ENCODE data around the gene TERB1. TPM values are rescaled to one million over a fixed set of nuclear protein-coding genes. Genes with fewer than 3 reads are reported as not detected.

The TERB1 gene
- total RNA-seq, 1 donor from 2014 or later = 0.34 TPM

- peaks cover 25% of the 10 kb centered on the region for H3K36me3 Mint-ChIP-seq (ENCODE audit: low read depth)
- H3K27me3 Mint-ChIP-seq (ENCODE audit: low read depth) = peaks cover 31% of the 10 kb centered on the region
- H3K4me1 Mint-ChIP-seq (ENCODE audit: low read depth) = peaks cover 27% of the 10 kb centered on the region
- peak overlapping the region; percentile 72 for H3K4me3 Mint-ChIP-seq (ENCODE audit: low read depth)
- no peak for DNase-seq (ENCODE audit: low spot score)
- intact Hi-C loops (cut with micrococcal nuclease) = loop anchor here (5.0 kb wide), 1 partner anchor 345 kb away; no protein-coding TSS in a partner anchor
- peak overlapping the region; percentile 77 for H3K27ac Mint-ChIP-seq
- H3K9me3 Mint-ChIP-seq = no peaks in the 10 kb centered on the region
Measured at GRCh38 chr16:66752379-66752778, 49.0 kb downstream of the TERB1 start.

DNA sequence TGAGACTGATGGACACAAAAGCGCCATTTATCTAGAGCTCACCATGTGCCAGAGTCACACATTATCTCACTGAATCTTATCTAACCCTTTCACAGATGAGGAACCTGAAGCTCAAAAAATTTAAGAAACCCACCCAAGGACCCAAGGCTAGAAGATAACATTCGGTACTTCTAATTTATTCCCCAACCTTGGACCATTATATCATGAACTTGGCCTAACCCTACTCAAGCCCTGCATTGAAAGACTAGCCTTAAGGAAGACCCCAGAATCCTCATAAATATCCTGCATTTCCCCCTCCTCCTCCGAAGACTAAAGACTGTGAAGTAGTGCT lies 49.4 kb downstream of the TERB1 start:
- Mint-ChIP-seq H3K9me3 (no peaks in the 10 kb centered on the region), H3K27ac (peak overlapping the region; percentile 77), H3K4me1 (ENCODE audit: low read depth) (peaks cover 30% of the 10 kb centered on the region), H3K27me3 (ENCODE audit: low read depth) (peaks cover 31% of the 10 kb centered on the region), H3K4me3 (ENCODE audit: low read depth) (peak overlapping the region; percentile 72), H3K36me3 (ENCODE audit: low read depth) (peaks cover 29% of the 10 kb centered on the region)
- intact Hi-C loops (cut with micrococcal nuclease) = loop anchor here (5.0 kb wide), 1 partner anchor 345 kb away; no protein-coding TSS in a partner anchor
- no peak for DNase-seq (ENCODE audit: low spot score)

GRCh38 chr16:66751303-66751991 lies 49.9 kb downstream of the TERB1 start, which contains the start of gene DYNC1LI2:
DYNC1LI2 (minus strand) TSS chr16:66751609; CDS start chr16:66751591, 18 bp downstream.
- peaks cover 35% of the 10 kb centered on the region for H3K4me1 Mint-ChIP-seq (ENCODE audit: low read depth)
- DNase-seq (ENCODE audit: low spot score) = peak; percentile 76
- H3K27me3 Mint-ChIP-seq (ENCODE audit: low read depth) = peaks cover 26% of the 10 kb centered on the region
- H3K4me3 Mint-ChIP-seq (ENCODE audit: low read depth) = peak within 1 kb of the TSS; percentile 85
- peaks cover 33% of the 10 kb centered on the region for H3K36me3 Mint-ChIP-seq (ENCODE audit: low read depth)
- H3K9me3 Mint-ChIP-seq = no peaks in the 10 kb centered on the region
- H3K27ac Mint-ChIP-seq = peak within 1 kb of the TSS; percentile 88
- intact Hi-C loops (cut with micrococcal nuclease) = loop anchor here (5.0 kb wide), 1 partner anchor 344 kb away; no protein-coding TSS in a partner anchor

GRCh38 chr16:66751053-66751302 lies 50.4 kb downstream of the TERB1 start:
- intact Hi-C loops (cut with micrococcal nuclease) = loop anchor here (5.0 kb wide), 1 partner anchor 344 kb away; no protein-coding TSS in a partner anchor
- no peaks in the 10 kb centered on the region for H3K9me3 Mint-ChIP-seq
- peaks cover 37% of the 10 kb centered on the region for H3K36me3 Mint-ChIP-seq (ENCODE audit: low read depth)
- peak overlapping the region; percentile 44 for H3K27ac Mint-ChIP-seq
- no peak for DNase-seq (ENCODE audit: low spot score)
- H3K4me1 Mint-ChIP-seq (ENCODE audit: low read depth) = peaks cover 39% of the 10 kb centered on the region
- peak overlapping the region; percentile 85 for H3K4me3 Mint-ChIP-seq (ENCODE audit: low read depth)
- peaks cover 22% of the 10 kb centered on the region for H3K27me3 Mint-ChIP-seq (ENCODE audit: low read depth)

DNA sequence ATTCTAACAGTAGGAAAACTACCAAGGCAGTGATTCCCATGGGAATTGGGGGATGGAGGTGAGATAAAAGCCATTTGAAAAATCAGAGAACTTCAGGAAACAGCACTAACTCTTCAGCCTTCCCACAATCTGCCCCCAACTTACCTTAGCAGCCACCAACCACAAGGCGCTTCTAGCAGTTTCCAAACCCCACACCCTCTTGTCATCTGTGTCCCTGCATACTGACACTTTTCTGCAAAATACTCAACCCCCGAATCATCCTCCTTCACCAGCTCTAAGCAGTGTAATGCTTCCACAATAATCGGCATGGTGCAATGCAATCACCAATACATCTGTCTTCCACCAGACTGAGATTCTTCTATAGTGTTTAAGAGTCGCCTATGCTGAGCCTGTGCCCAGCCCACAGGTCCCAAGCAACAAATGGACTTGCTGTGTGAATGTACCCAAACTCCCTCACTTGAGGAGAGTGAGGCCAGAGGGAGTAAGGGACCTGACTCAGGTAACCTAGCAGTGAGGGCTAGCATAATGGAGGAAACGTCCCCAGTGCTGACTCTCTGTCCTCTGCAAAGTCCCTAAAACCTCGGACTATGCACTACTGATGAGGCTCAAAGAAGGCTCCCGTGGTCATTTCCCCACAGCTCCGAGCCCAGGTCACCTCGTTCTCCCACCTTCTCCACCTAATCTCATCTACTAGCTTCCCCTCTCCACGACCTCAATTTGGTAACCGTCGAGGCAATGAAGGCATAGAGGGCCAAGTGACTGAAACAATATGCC lies 50.9 kb downstream of the TERB1 start:
- DNase-seq (ENCODE audit: low spot score) = no peak
- Mint-ChIP-seq H3K27ac (peak overlapping the region; percentile 44), H3K9me3 (no peaks in the 10 kb centered on the region), H3K27me3 (ENCODE audit: low read depth) (peaks cover 21% of the 10 kb centered on the region), H3K4me1 (ENCODE audit: low read depth) (peaks cover 39% of the 10 kb centered on the region), H3K4me3 (ENCODE audit: low read depth) (peak overlapping the region; percentile 85), H3K36me3 (ENCODE audit: low read depth) (peaks cover 38% of the 10 kb centered on the region)
- intact Hi-C loops (cut with micrococcal nuclease) = loop anchor here (5.0 kb wide), 1 partner anchor 343 kb away; no protein-coding TSS in a partner anchor

DNA sequence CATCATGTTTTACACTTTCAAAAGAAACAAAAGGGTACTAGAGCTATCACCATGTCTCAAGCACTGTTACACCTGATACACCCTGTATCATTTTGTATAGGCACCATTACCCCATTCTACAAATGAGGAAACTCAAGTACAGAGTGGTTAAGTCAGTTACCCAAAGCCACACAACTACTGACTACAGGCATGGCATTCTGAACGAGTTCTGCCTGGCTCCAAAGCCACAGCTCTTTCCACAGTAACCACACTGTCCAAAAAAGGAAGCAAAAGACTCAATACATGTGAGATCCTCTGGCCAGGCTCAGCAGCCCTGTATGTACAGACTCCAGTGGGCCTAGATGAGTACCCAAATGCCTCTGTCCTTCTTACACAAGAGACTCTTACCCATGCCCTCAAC lies 54.7 kb downstream of the TERB1 start:
- Mint-ChIP-seq H3K4me3 (ENCODE audit: low read depth) (peak overlapping the region; percentile 2), H3K27me3 (ENCODE audit: low read depth) (no peaks in the 10 kb centered on the region), H3K4me1 (ENCODE audit: low read depth) (peaks cover 36% of the 10 kb centered on the region), H3K9me3 (no peaks in the 10 kb centered on the region), H3K36me3 (ENCODE audit: low read depth) (peaks cover 58% of the 10 kb centered on the region), H3K27ac (peak overlapping the region; percentile 63)
- peak; percentile 39 for DNase-seq (ENCODE audit: low spot score)
- intact Hi-C loops (cut with micrococcal nuclease) = no loop called here

DNA sequence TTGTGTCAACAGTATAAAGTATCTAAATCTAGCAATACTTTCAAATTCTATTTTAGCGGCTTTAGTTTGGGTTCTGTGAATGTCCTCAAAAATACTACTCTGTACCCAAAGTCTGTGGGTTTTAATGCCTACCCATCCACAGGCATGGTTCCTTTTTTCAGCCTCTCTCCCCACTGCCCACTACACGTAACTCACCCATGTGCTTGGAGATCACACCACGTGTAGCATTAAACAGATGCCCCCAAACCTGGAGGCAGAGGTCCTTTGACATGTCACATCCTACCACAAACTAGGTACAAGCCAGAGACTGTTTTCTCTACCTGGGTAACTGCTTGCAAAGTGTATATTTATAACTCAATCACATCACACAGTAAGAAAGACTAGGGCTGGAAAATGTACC lies 55.3 kb downstream of the TERB1 start:
- Mint-ChIP-seq H3K4me3 (ENCODE audit: low read depth) (no peak overlapping the region), H3K27ac (peak overlapping the region; percentile 13), H3K4me1 (ENCODE audit: low read depth) (peaks cover 36% of the 10 kb centered on the region), H3K27me3 (ENCODE audit: low read depth) (no peaks in the 10 kb centered on the region), H3K36me3 (ENCODE audit: low read depth) (peaks cover 63% of the 10 kb centered on the region), H3K9me3 (no peaks in the 10 kb centered on the region)
- intact Hi-C loops (cut with micrococcal nuclease) = no loop called here
- no peak for DNase-seq (ENCODE audit: low spot score)

DNA sequence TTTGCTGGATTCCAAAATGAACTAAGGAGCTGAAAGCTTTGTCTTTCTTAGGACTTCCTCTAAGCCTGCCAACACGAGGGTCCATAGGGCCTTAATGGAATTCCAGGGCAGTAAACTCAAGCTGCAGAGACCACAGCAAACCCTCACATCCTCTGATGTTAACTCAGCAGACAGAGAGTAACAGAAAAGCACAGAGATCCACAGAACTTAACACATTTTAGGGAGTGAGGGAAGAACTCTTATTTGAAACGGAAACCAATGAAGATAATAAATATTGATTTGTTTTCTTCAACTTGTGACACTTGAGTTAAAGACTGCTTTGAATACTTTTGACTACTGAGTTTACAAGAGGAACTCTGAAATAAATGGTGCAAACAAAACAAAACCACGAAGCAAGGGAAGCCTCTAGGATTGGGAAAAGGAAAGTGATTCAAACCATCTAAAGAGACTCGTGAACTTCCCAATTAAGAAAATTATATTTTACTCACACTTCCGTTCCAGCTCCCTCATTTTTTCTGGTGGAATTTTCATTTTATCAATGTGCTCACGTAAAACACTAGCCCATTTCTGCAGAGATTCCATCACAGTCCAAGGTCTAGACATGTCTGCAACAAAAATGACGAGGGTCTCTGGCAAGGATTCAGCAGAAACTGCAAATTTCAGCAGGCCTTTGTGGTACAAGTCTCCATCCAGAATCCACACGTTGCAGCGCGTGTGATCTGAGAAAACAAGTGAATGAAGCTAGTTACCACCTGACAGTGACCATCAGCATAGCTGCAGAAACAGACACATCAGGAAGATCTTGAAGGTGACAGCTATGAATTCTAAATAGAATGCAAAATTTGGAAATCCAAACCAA lies 59.2 kb downstream of the TERB1 start:
- Mint-ChIP-seq H3K9me3 (no peaks in the 10 kb centered on the region), H3K4me1 (ENCODE audit: low read depth) (peaks cover 24% of the 10 kb centered on the region), H3K27me3 (ENCODE audit: low read depth) (no peaks in the 10 kb centered on the region), H3K27ac (no peak overlapping the region), H3K4me3 (ENCODE audit: low read depth) (no peak overlapping the region), H3K36me3 (ENCODE audit: low read depth) (peaks cover 64% of the 10 kb centered on the region)
- intact Hi-C loops (cut with micrococcal nuclease) = loop anchor here (5.0 kb wide), 1 partner anchor 125 kb away; no protein-coding TSS in a partner anchor
- DNase-seq (ENCODE audit: low spot score) = no peak

DNA sequence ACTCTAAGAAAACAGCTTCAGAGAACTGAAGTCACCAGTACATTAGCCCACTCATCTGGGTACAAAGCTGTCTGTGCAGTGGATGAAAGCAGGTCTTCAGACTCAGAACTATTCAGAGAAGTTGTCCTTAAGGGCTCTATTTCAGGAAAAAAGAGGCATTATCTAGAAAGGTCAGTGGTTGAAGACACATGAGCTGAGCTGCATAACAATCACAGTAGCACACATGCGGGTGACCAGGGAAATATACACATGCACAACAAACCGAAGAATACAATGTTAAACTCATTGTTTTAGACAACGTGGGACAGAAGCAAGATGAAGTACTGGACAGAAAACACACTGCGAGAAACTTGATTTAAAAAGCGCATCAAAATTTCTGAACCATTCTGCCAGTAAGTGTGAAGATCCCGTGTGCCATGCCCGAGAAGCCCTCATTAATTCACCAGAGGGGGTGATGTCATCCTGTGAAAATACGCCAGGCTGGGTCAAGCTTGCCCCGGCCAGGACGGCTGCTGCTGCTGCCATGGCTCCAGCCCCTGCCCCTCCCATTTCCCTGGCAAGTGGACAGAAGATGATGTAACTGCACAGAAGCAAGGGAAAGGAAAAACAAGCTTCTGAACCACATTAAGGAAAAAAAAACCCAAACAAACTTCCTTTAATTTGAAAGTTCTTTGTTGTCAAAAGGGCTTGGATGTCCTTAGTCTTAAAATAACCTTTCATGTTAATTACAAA lies 60.0 kb downstream of the TERB1 start:
- H3K9me3 Mint-ChIP-seq = no peaks in the 10 kb centered on the region

DNA sequence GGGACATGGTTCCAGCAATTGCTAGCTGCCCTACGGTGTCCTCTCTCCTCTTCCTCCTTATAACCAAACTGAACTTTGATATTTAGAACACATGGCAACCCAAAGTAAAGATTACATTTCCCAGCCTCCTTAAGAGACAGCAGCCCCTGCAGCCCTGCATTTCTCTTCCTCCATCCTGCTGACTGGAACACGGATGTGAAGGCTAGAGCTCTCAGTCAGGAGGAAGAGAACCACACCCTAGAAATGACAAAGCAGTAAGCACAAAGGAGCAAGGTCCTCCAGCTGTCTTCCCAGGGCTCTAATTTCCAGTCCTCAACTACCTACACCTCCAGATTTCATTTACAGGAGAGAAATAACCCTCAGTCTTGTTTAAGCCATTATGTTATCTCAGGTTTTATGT lies 60.9 kb downstream of the TERB1 start:
- peaks cover 13% of the 10 kb centered on the region for H3K4me1 Mint-ChIP-seq (ENCODE audit: low read depth)
- no peak for DNase-seq (ENCODE audit: low spot score)
- no peak overlapping the region for H3K27ac Mint-ChIP-seq
- intact Hi-C loops (cut with micrococcal nuclease) = loop anchor here (5.0 kb wide), 1 partner anchor 127 kb away; no protein-coding TSS in a partner anchor
- H3K27me3 Mint-ChIP-seq (ENCODE audit: low read depth) = no peaks in the 10 kb centered on the region
- H3K9me3 Mint-ChIP-seq = no peaks in the 10 kb centered on the region
- peaks cover 62% of the 10 kb centered on the region for H3K36me3 Mint-ChIP-seq (ENCODE audit: low read depth)
- H3K4me3 Mint-ChIP-seq (ENCODE audit: low read depth) = no peak overlapping the region

More for the DNA sequence above, 60.0 kb downstream of the TERB1 start:
- H3K36me3 Mint-ChIP-seq (ENCODE audit: low read depth) = peaks cover 59% of the 10 kb centered on the region
- H3K27me3 Mint-ChIP-seq (ENCODE audit: low read depth) = no peaks in the 10 kb centered on the region
- H3K27ac Mint-ChIP-seq = no peak overlapping the region
- no peak for DNase-seq (ENCODE audit: low spot score)
- intact Hi-C loops (cut with micrococcal nuclease) = loop anchor here (5.0 kb wide), 1 partner anchor 126 kb away; no protein-coding TSS in a partner anchor
- H3K4me1 Mint-ChIP-seq (ENCODE audit: low read depth) = peaks cover 17% of the 10 kb centered on the region
- no peak overlapping the region for H3K4me3 Mint-ChIP-seq (ENCODE audit: low read depth)

DNA sequence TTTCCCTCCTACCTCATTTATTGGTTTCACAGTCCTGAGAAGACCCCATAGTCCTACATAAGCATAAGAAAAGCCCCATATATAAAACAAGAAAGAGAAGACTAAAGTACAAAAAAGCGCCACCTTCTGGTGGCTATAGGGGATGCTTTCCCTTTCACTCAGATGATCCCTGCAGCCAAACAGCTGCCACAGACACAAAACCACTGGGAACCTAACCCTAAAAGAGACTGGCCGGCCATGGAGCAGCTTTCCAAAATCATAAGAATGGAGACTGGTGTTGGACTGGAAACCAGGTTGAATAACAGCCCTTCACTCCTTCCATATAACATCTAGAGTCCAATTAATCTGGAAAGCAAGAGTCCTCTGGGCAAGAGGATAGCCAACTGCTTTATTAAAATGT lies 61.4 kb downstream of the TERB1 start:
- Mint-ChIP-seq H3K27ac (no peak overlapping the region), H3K4me3 (ENCODE audit: low read depth) (no peak overlapping the region), H3K9me3 (no peaks in the 10 kb centered on the region), H3K36me3 (ENCODE audit: low read depth) (peaks cover 67% of the 10 kb centered on the region), H3K4me1 (ENCODE audit: low read depth) (peaks cover 13% of the 10 kb centered on the region), H3K27me3 (ENCODE audit: low read depth) (no peaks in the 10 kb centered on the region)
- intact Hi-C loops (cut with micrococcal nuclease) = loop anchor here (5.0 kb wide), 1 partner anchor 127 kb away; no protein-coding TSS in a partner anchor
- DNase-seq (ENCODE audit: low spot score) = no peak

GRCh38 chr16:66735891-66736290 lies 65.5 kb downstream of the TERB1 start:
- Mint-ChIP-seq H3K27me3 (ENCODE audit: low read depth) (no peaks in the 10 kb centered on the region), H3K36me3 (ENCODE audit: low read depth) (peaks cover 76% of the 10 kb centered on the region), H3K4me3 (ENCODE audit: low read depth) (no peak overlapping the region), H3K4me1 (ENCODE audit: low read depth) (peaks cover 11% of the 10 kb centered on the region), H3K9me3 (no peaks in the 10 kb centered on the region), H3K27ac (peak overlapping the region; percentile 28)
- no peak for DNase-seq (ENCODE audit: low spot score)
- intact Hi-C loops (cut with micrococcal nuclease) = no loop called here
